Loucy (cell line): ENCODE measurements around the gene AMZ1.

ENCODE experiments used
- EZH2phosphoT487 ChIP-seq: fragments of 200-600 bp; IDR thresholded peaks from 2 replicates; pipeline ENCODE4 v1.6.1; 2018; ENCODE audit warnings: antibody characterized with exemption, mild to moderate bottlenecking, moderate library complexity, borderline replicate concordance
- TF ChIP-seq, protein P1 (sequence below): fragments of 200-600 bp; sonication (generic); conservative IDR thresholded peaks from 2 replicates; pipeline ENCODE4 v1.5.1; 2014; ENCODE audit warnings: mild to moderate bottlenecking, antibody characterized with exemption, low read length

DNA sequence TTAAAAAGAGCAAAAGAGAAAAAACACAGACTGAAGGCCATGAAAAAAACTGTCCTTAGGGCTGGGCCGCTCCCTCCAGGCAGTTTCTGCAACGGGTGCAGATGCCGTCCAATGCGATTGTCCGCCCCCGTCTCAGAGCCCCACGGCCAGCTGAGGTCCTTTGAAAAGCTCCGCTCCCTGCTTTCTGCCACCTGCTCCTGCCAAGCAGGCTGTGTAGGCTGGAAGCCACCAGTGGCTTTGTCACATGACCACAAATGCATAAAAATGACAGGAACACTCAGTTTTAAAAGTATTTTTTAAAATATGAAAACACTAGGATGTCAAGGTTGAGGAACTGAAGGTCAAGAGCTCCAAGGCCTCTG is 71.7 kb downstream of the AMZ1 start:
- TF ChIP-seq, protein P1, sequence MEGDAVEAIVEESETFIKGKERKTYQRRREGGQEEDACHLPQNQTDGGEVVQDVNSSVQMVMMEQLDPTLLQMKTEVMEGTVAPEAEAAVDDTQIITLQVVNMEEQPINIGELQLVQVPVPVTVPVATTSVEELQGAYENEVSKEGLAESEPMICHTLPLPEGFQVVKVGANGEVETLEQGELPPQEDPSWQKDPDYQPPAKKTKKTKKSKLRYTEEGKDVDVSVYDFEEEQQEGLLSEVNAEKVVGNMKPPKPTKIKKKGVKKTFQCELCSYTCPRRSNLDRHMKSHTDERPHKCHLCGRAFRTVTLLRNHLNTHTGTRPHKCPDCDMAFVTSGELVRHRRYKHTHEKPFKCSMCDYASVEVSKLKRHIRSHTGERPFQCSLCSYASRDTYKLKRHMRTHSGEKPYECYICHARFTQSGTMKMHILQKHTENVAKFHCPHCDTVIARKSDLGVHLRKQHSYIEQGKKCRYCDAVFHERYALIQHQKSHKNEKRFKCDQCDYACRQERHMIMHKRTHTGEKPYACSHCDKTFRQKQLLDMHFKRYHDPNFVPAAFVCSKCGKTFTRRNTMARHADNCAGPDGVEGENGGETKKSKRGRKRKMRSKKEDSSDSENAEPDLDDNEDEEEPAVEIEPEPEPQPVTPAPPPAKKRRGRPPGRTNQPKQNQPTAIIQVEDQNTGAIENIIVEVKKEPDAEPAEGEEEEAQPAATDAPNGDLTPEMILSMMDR, result no peak
- TF ChIP-seq EZH2phosphoT487, result no peak
